ENCODE measurements around the gene HTT.

HTT gene

GRCh38 chr4:3043282-3044020 lies 31.0 kb upstream of the HTT start:
- no peak for DNase-seq (ENCODE audit: low spot score)
- Histone ChIP-seq H3K23ac (ENCODE audit: low read depth, low read length, poor library complexity) (no peak overlapping the region), H2BK5ac (ENCODE audit: low read length) (no peak overlapping the region), H3K4me1 (ENCODE audit: control insufficient read depth in 2 of 2, insufficient read depth in 1 of 2, low read depth in 1 of 2, low read length in 2 of 2) (no peaks in the 10 kb centered on the region), H3K4me3 (ENCODE audit: low read length in 2 of 2) (no peak overlapping the region), H3K27ac (replicated peaks; ENCODE audit: low read length) (no peak overlapping the region), H3K36me3 (replicated peaks in 1 of 2; ENCODE audit: control insufficient read depth in 2 of 2, insufficient read depth in 2 of 2, low read length in 2 of 2) (no peaks in the 10 kb centered on the region), H2AK5ac (ENCODE audit: low read depth, low read length) (no peak overlapping the region), H3K9me3 (replicated peaks in 1 of 2; ENCODE audit: control insufficient read depth in 2 of 2, insufficient read depth in 1 of 2, low read depth in 1 of 2, low read length in 2 of 2) (no peaks in the 10 kb centered on the region), H2AFZ (ENCODE audit: low read length) (peak overlapping the region; percentile 60), H3K4ac (ENCODE audit: low read length) (no peak overlapping the region), H3K14ac (ENCODE audit: low read length) (no peak overlapping the region), H2BK12ac (ENCODE audit: low read length) (no peak overlapping the region), H3K27me3 (ENCODE audit: control insufficient read depth in 3 of 3, insufficient read depth in 3 of 3, low read depth in 1 of 3, low read length in 3 of 3) (peaks cover 0 to 14% (median 11%) of the 10 kb centered on the region in 3 experiments), H3K4me2 (ENCODE audit: insufficient read depth, low read length, poor library complexity, severe bottlenecking) (no peak overlapping the region), H4K8ac (ENCODE audit: low read depth, low read length) (no peak overlapping the region), H3K79me1 (ENCODE audit: low read depth, low read length) (no peaks in the 10 kb centered on the region), H3K18ac (ENCODE audit: low read length) (no peak overlapping the region), H4K91ac (ENCODE audit: low read depth, low read length, poor library complexity) (no peak overlapping the region), H2BK120ac (ENCODE audit: low read depth, low read length) (no peak overlapping the region), H2BK15ac (ENCODE audit: low read length) (no peak overlapping the region), H3K9ac (ENCODE audit: low read depth, low read length, poor library complexity) (no peak overlapping the region)
- no CpG with 5 or more reads among the region's 11 CpGs for WGBS, 2 donors (ENCODE audit: extremely low coverage in 2 of 2, insufficient read length in 2 of 2, insufficient replicate concordance in 1 of 2)

- no peak overlapping the region for H3K23ac ChIP-seq (ENCODE audit: low read depth, low read length, poor library complexity)
- no peak overlapping the region for H4K91ac ChIP-seq (ENCODE audit: low read depth, low read length, poor library complexity)
- DNase-seq (ENCODE audit: low spot score): no peak
- no peak overlapping the region for H2BK120ac ChIP-seq (ENCODE audit: low read depth, low read length)
- no peak overlapping the region for H2BK5ac ChIP-seq (ENCODE audit: low read length)
- no peaks in the 10 kb centered on the region for H3K9me3 ChIP-seq (replicated peaks in 1 of 2; ENCODE audit: control insufficient read depth in 2 of 2, insufficient read depth in 1 of 2, low read depth in 1 of 2, low read length in 2 of 2)
- H2BK15ac ChIP-seq (ENCODE audit: low read length): no peak overlapping the region
- H3K27ac ChIP-seq (replicated peaks; ENCODE audit: low read length): no peak overlapping the region
- no peak overlapping the region for H2BK12ac ChIP-seq (ENCODE audit: low read length)
- no peak overlapping the region for H3K18ac ChIP-seq (ENCODE audit: low read length)
- no peak overlapping the region for H3K9ac ChIP-seq (ENCODE audit: low read depth, low read length, poor library complexity)
- no peaks in the 10 kb centered on the region for H3K36me3 ChIP-seq (replicated peaks in 1 of 2; ENCODE audit: control insufficient read depth in 2 of 2, insufficient read depth in 2 of 2, low read length in 2 of 2)
- no peak overlapping the region for H3K14ac ChIP-seq (ENCODE audit: low read length)
- H3K4me2 ChIP-seq (ENCODE audit: insufficient read depth, low read length, poor library complexity, severe bottlenecking): no peak overlapping the region
- no CpG with 5 or more reads among the region's 22 CpGs for WGBS, 2 donors (ENCODE audit: extremely low coverage in 2 of 2, insufficient read length in 2 of 2, insufficient replicate concordance in 1 of 2)
- peaks cover 0 to 14% (median 9%) of the 10 kb centered on the region in 3 experiments for H3K27me3 ChIP-seq (ENCODE audit: control insufficient read depth in 3 of 3, insufficient read depth in 3 of 3, low read depth in 1 of 3, low read length in 3 of 3)
- no peak overlapping the region for H3K4ac ChIP-seq (ENCODE audit: low read length)
- H3K4me3 ChIP-seq (ENCODE audit: low read length in 2 of 2): no peak overlapping the region
- H3K4me1 ChIP-seq (ENCODE audit: control insufficient read depth in 2 of 2, insufficient read depth in 1 of 2, low read depth in 1 of 2, low read length in 2 of 2): no peaks in the 10 kb centered on the region
- no peak overlapping the region for H4K8ac ChIP-seq (ENCODE audit: low read depth, low read length)
- H2AFZ ChIP-seq (ENCODE audit: low read length): no peak overlapping the region
- no peak overlapping the region for H2AK5ac ChIP-seq (ENCODE audit: low read depth, low read length)
- no peaks in the 10 kb centered on the region for H3K79me1 ChIP-seq (ENCODE audit: low read depth, low read length)
Measured at GRCh38 chr4:3044870-3045819, 29.3 kb upstream of the HTT start.

- Histone ChIP-seq H3K4me3 (ENCODE audit: low read length in 2 of 2) (no peak overlapping the region), H2AK5ac (ENCODE audit: low read depth, low read length) (no peak overlapping the region), H3K4me1 (ENCODE audit: control insufficient read depth in 2 of 2, insufficient read depth in 1 of 2, low read depth in 1 of 2, low read length in 2 of 2) (no peaks in the 10 kb centered on the region), H3K36me3 (replicated peaks in 1 of 2; ENCODE audit: control insufficient read depth in 2 of 2, insufficient read depth in 2 of 2, low read length in 2 of 2) (no peaks in the 10 kb centered on the region), H3K9ac (ENCODE audit: low read depth, low read length, poor library complexity) (no peak overlapping the region), H3K23ac (ENCODE audit: low read depth, low read length, poor library complexity) (no peak overlapping the region), H2BK120ac (ENCODE audit: low read depth, low read length) (no peak overlapping the region), H4K8ac (ENCODE audit: low read depth, low read length) (no peak overlapping the region), H3K4me2 (ENCODE audit: insufficient read depth, low read length, poor library complexity, severe bottlenecking) (no peak overlapping the region), H3K9me3 (replicated peaks in 1 of 2; ENCODE audit: control insufficient read depth in 2 of 2, insufficient read depth in 1 of 2, low read depth in 1 of 2, low read length in 2 of 2) (no peaks in the 10 kb centered on the region), H2AFZ (ENCODE audit: low read length) (no peak overlapping the region), H2BK15ac (ENCODE audit: low read length) (no peak overlapping the region), H3K79me1 (ENCODE audit: low read depth, low read length) (no peaks in the 10 kb centered on the region), H3K18ac (ENCODE audit: low read length) (no peak overlapping the region), H3K27ac (replicated peaks; ENCODE audit: low read length) (no peak overlapping the region), H3K4ac (ENCODE audit: low read length) (no peak overlapping the region), H3K27me3 (ENCODE audit: control insufficient read depth in 3 of 3, insufficient read depth in 3 of 3, low read depth in 1 of 3, low read length in 3 of 3) (peaks cover 0 to 14% (median 9%) of the 10 kb centered on the region in 3 experiments), H2BK12ac (ENCODE audit: low read length) (no peak overlapping the region), H3K14ac (ENCODE audit: low read length) (no peak overlapping the region), H2BK5ac (ENCODE audit: low read length) (no peak overlapping the region), H4K91ac (ENCODE audit: low read depth, low read length, poor library complexity) (no peak overlapping the region)
- WGBS, 2 donors (ENCODE audit: extremely low coverage in 2 of 2, insufficient read length in 2 of 2, insufficient replicate concordance in 1 of 2): no CpG with 5 or more reads among the region's 7 CpGs
- no peak for DNase-seq (ENCODE audit: low spot score)
Measured at GRCh38 chr4:3046162-3046561, 28.3 kb upstream of the HTT start.

- H3K9me3 ChIP-seq (replicated peaks in 1 of 2; ENCODE audit: control insufficient read depth in 2 of 2, insufficient read depth in 1 of 2, low read depth in 1 of 2, low read length in 2 of 2): no peaks in the 10 kb centered on the region
- H2BK5ac ChIP-seq (ENCODE audit: low read length): no peak overlapping the region
- H3K4me1 ChIP-seq (ENCODE audit: control insufficient read depth in 2 of 2, insufficient read depth in 1 of 2, low read depth in 1 of 2, low read length in 2 of 2): no peaks in the 10 kb centered on the region
- H3K23ac ChIP-seq (ENCODE audit: low read depth, low read length, poor library complexity): no peak overlapping the region
- no peak overlapping the region for H2BK15ac ChIP-seq (ENCODE audit: low read length)
- no peak overlapping the region for H2BK12ac ChIP-seq (ENCODE audit: low read length)
- peaks cover 0 to 12% (median 6%) of the 10 kb centered on the region in 3 experiments for H3K27me3 ChIP-seq (ENCODE audit: control insufficient read depth in 3 of 3, insufficient read depth in 3 of 3, low read depth in 1 of 3, low read length in 3 of 3)
- no peak overlapping the region for H3K4me2 ChIP-seq (ENCODE audit: insufficient read depth, low read length, poor library complexity, severe bottlenecking)
- no peak overlapping the region for H2BK120ac ChIP-seq (ENCODE audit: low read depth, low read length)
- no peak overlapping the region for H4K8ac ChIP-seq (ENCODE audit: low read depth, low read length)
- no peaks in the 10 kb centered on the region for H3K79me1 ChIP-seq (ENCODE audit: low read depth, low read length)
- no peak overlapping the region for H3K9ac ChIP-seq (ENCODE audit: low read depth, low read length, poor library complexity)
- no peak for DNase-seq (ENCODE audit: low spot score)
- H2AK5ac ChIP-seq (ENCODE audit: low read depth, low read length): no peak overlapping the region
- H3K4me3 ChIP-seq (ENCODE audit: low read length in 2 of 2): no peak overlapping the region
- no peak overlapping the region for H3K14ac ChIP-seq (ENCODE audit: low read length)
- no peak overlapping the region for H3K27ac ChIP-seq (replicated peaks; ENCODE audit: low read length)
- no peak overlapping the region for H3K18ac ChIP-seq (ENCODE audit: low read length)
- no CpG with 5 or more reads among the region's 4 CpGs for WGBS, 2 donors (ENCODE audit: extremely low coverage in 2 of 2, insufficient read length in 2 of 2, insufficient replicate concordance in 1 of 2)
- no peak overlapping the region for H4K91ac ChIP-seq (ENCODE audit: low read depth, low read length, poor library complexity)
- no peaks in the 10 kb centered on the region for H3K36me3 ChIP-seq (replicated peaks in 1 of 2; ENCODE audit: control insufficient read depth in 2 of 2, insufficient read depth in 2 of 2, low read length in 2 of 2)
- H3K4ac ChIP-seq (ENCODE audit: low read length): no peak overlapping the region
- H2AFZ ChIP-seq (ENCODE audit: low read length): no peak overlapping the region
Measured at GRCh38 chr4:3046623-3047022, 27.9 kb upstream of the HTT start.
